A549 (cell line): ENCODE data around the gene MTRFR. TPM values are rescaled to one million over a fixed set of nuclear protein-coding genes. Genes with fewer than 3 reads are reported as not detected.

Source experiments
- ATAC-seq, 2 experiments: fragments of 200-7000 bp in 1 of 2; fragments of >200 bp in 1 of 2; cut with Nextera tagmentation in 1 of 2; cut with Tn5 transposase in 1 of 2; 3 replicates each; pipeline versions ENCODE4 v1.8.0 to v1.9.1; 2018 to 2020; ENCODE audit warnings: mild to moderate bottlenecking in 1 of 2, moderate library complexity in 1 of 2
- CTCF ChIA-PET: fragments of 300-600 bp; sonication (Branson Sonifier 250); formaldehyde crosslinking; extraction: SDS; loops from one replicate; lab custom pipeline; 2021; ENCODE audit warnings: antibody characterized with exemption, inconsistent platforms; lab: Yijun Ruan, JAX
- POLR2A ChIA-PET: fragments of 350-600 bp; formaldehyde crosslinking; extraction: SDS; loops from one replicate; lab custom pipeline; 2021; ENCODE audit warnings: antibody characterized with exemption, inconsistent platforms; lab: Yijun Ruan, JAX
- DNase-seq, 2 experiments: peaks; one replicate each; pipeline versions ENCODE4 v3.0.0 to v3.0.0-alpha.2; 2011 to 2016; ENCODE audit warnings: low read depth in 1 of 2, low spot score in 1 of 2
- FAIRE-seq: peaks from 2 replicates; lab custom pipeline; 2011; peaks lifted over from hg19 to GRCh38; lab: Jason Lieb, UNC
- H3K27ac ChIP-seq, 2 experiments: fragments of >200 bp; sonication (Bioruptor Twin); formaldehyde crosslinking; 3 replicates each; pipeline ENCODE4 v1.5.1; 2016 to 2017
- H3K4me1 ChIP-seq: fragments of >200 bp; sonication (Bioruptor Twin); formaldehyde crosslinking; 3 replicates; pipeline ENCODE4 v1.6.1; 2016
- H3K4me2 ChIP-seq: fragments of >200 bp; sonication (Bioruptor Twin); formaldehyde crosslinking; 3 replicates; pipeline ENCODE4 v1.6.1; 2016
- H3K4me3 ChIP-seq: fragments of >200 bp; sonication (Bioruptor Twin); formaldehyde crosslinking; 3 replicates; pipeline ENCODE4 v1.5.1; 2016
- H3K9me3 ChIP-seq: fragments of >200 bp; sonication (Bioruptor Twin); formaldehyde crosslinking; 3 replicates; pipeline ENCODE4 v1.6.1; 2016
- E2F6 ChIP-seq: IDR thresholded peaks from 2 replicates; pipeline ENCODE4 v1.6.1; 2012; ENCODE audit warnings: low read depth, borderline replicate concordance
- EHF ChIP-seq: fragments of 250-450 bp; sonication (Bioruptor Pico); IDR thresholded peaks from 2 replicates; pipeline ENCODE4 v1.5.0; 2020; ENCODE audit warnings: mild to moderate bottlenecking
- ELK1 ChIP-seq: fragments of 150-350 bp; IDR thresholded peaks from 2 replicates; pipeline ENCODE4 v1.6.1; 2014; ENCODE audit warnings: low read depth, mild to moderate bottlenecking, low read length
- FOSB ChIP-seq: fragments of 250-450 bp; sonication (Bioruptor Pico); IDR thresholded peaks from 2 replicates; pipeline ENCODE4 v1.5.0; 2020; ENCODE audit warnings: mild to moderate bottlenecking, moderate library complexity
- HEYL ChIP-seq: fragments of 250-450 bp; sonication (Bioruptor Pico); IDR thresholded peaks from 2 replicates; pipeline ENCODE4 v1.8.0; 2021; ENCODE audit warnings: mild to moderate bottlenecking, moderate library complexity
- HOXB13 ChIP-seq: fragments of 250-450 bp; sonication (Bioruptor Pico); IDR thresholded peaks from 2 replicates; pipeline ENCODE4 v1.5.0; 2020; ENCODE audit warnings: low read depth, mild to moderate bottlenecking, moderate library complexity
- HOXB5 ChIP-seq: fragments of 250-450 bp; sonication (Bioruptor Pico); IDR thresholded peaks from 2 replicates; pipeline ENCODE4 v1.5.0; 2020; ENCODE audit warnings: mild to moderate bottlenecking, moderate library complexity
- JUNB ChIP-seq: fragments of >200 bp; sonication (Bioruptor Twin); formaldehyde crosslinking; IDR thresholded peaks from 2 replicates; pipeline ENCODE4 v1.6.1; 2016
- KDM5A ChIP-seq: fragments of 200-600 bp; sonication (generic); IDR thresholded peaks from 2 replicates; pipeline ENCODE4 v1.6.1; 2016; ENCODE audit warnings: antibody characterized with exemption, mild to moderate bottlenecking
- MAFK ChIP-seq: fragments of 450-650 bp; IDR thresholded peaks from 2 replicates; pipeline ENCODE4 v1.6.1; 2014; ENCODE audit not compliant: partially characterized antibody
- MAX ChIP-seq: IDR thresholded peaks from 2 replicates; pipeline ENCODE4 v1.6.1; 2012
- MYC ChIP-seq: IDR thresholded peaks from 2 replicates; pipeline ENCODE4 v1.6.1; 2012; ENCODE audit warnings: mild to moderate bottlenecking, inconsistent platforms, low read length, improper control_type of control experiment, borderline replicate concordance
- NR3C1 ChIP-seq: fragments of >200 bp; sonication (Bioruptor Twin); formaldehyde crosslinking; IDR thresholded peaks from 3 replicates; pipeline ENCODE4 v1.6.1; 2017
- RAD21 ChIP-seq, 2 experiments: fragments of >200 bp in 1 of 2; sonication (Bioruptor Twin) in 1 of 2; formaldehyde crosslinking in 1 of 2; IDR thresholded peaks in 1 of 2; conservative IDR thresholded peaks in 1 of 2; 2 replicates in 1 of 2; 3 replicates in 1 of 2; pipeline ENCODE4 v1.6.1; 2012 to 2018; ENCODE audit warnings: inconsistent platforms in 1 of 2
- RARB ChIP-seq: fragments of 250-450 bp; sonication (Bioruptor Pico); IDR thresholded peaks from 2 replicates; pipeline ENCODE4 v1.8.0; 2021; ENCODE audit warnings: mild to moderate bottlenecking, moderate library complexity
- RCOR1 ChIP-seq: fragments of 150-350 bp; IDR thresholded peaks from 2 replicates; pipeline ENCODE4 v1.6.1; 2014; ENCODE audit warnings: antibody characterized with exemption, low read length, low read depth
- RNF2 ChIP-seq: fragments of 200-600 bp; sonication (generic); IDR thresholded peaks from 2 replicates; pipeline ENCODE4 v1.6.1; 2016; ENCODE audit warnings: low read depth, mild to moderate bottlenecking, antibody characterized with exemption, moderate library complexity, borderline replicate concordance
- ZNF302 ChIP-seq: fragments of 250-450 bp; sonication (Bioruptor Pico); IDR thresholded peaks from 2 replicates; pipeline ENCODE4 v1.9.0; 2021; ENCODE audit warnings: inconsistent platforms, mild to moderate bottlenecking, moderate library complexity
- ZSCAN20 ChIP-seq: fragments of 250-450 bp; sonication (Bioruptor Pico); IDR thresholded peaks from 2 replicates; pipeline ENCODE4 v1.8.0; 2022; ENCODE audit warnings: mild to moderate bottlenecking, moderate library complexity
- whole genome bisulfite sequencing: methylation state at CpG from one replicate; pipeline ENCODE4 v1.1.6; 2017; ENCODE audit errors: missing lambda C conversion rate; 5-methylcytosine and 5-hydroxymethylcytosine counted together
- polyA plus RNA-seq, 4 experiments: library from polyadenylated mRNA; depleted of rRNA in 3 of 4; stranded (reverse); fragments of >200 nt; fragmentation: RNase III in 1 of 4; extraction: RNeasy Plus Mini Kit Qiagen cat#74134 plus additional on column Dnase treatment in 1 of 4; gene quantifications; 2 replicates in 3 of 4; 3 replicates in 1 of 4; pipeline ENCODE4 v1.2.3, GENCODE V29; 2011 to 2017

The MTRFR gene
- polyA plus RNA-seq, 2 of the 4 experiments (the other 2 are of a cell fraction), result 15.5 to 25.2 TPM

GRCh38 chr12:123232807-123233504, at the start of gene MTRFR, which contains the start of gene MPHOSPH9 (continued):
- TF ChIP-seq RAD21 (conservative IDR thresholded peaks at IDR 0.05 in 1 of 2, IDR thresholded peaks at IDR 0.05 in 1 of 2) (0 out of 5 replicates have a peak, but pooled peaks of 1 of the 2 experiments have one; percentile 20), ELK1 (no peak), HOXB5 (CRISPR knock-in tag) (0 out of 2 replicates have a peak, but pooled peaks have one; percentile 38), RCOR1 (no peak), MAFK (no peak), E2F6 (peak; percentile 44), HOXB13 (CRISPR knock-in tag) (no peak)

- POLR2A ChIA-PET, result no interaction called here
- ATAC-seq (no peak), FAIRE-seq (no peak), DNase-seq (no peak)
- TF ChIP-seq RARB (CRISPR knock-in tag) (no peak), MAFK (no peak), HEYL (no peak)
- H3K9me3 ChIP-seq, result no peaks in the 10 kb centered on the region
- no peak overlapping the region for H3K27ac ChIP-seq
- CTCF ChIA-PET, result interaction anchor here (1.0 kb wide), 1 partner anchor 9 kb away, joined by 4 read pairs; no protein-coding TSS in a partner anchor
- no peaks in the 10 kb centered on the region for H3K4me1 ChIP-seq
- H3K4me2 ChIP-seq, result no peak overlapping the region
- WGBS, result 90% methylated on average over 6 of the region's 6 CpGs
- H3K4me3 ChIP-seq, result no peak overlapping the region
Measured at GRCh38 chr12:123187637-123188036, 45.6 kb upstream of the MTRFR start.

GRCh38 chr12:123199936-123200335, 33.3 kb upstream of the MTRFR start:
- no peak for FAIRE-seq
- H3K4me3 ChIP-seq, result no peak overlapping the region
- H3K27ac ChIP-seq, result no peak overlapping the region
- ATAC-seq, result no peak
- WGBS, result 93% methylated on average over 3 of the region's 3 CpGs
- no peaks in the 10 kb centered on the region for H3K9me3 ChIP-seq
- no peak overlapping the region for H3K4me2 ChIP-seq
- ChIA-PET CTCF (interaction anchor here (1.2 kb wide), 1 partner anchor 162 kb away, joined by 3 read pairs; no protein-coding TSS in a partner anchor), POLR2A (interaction anchor here (1.7 kb wide), 1 partner anchor 33 kb away, joined by 4 read pairs; the partner anchor contains the start of gene MPHOSPH9)
- no peaks in the 10 kb centered on the region for H3K4me1 ChIP-seq
- no peak for DNase-seq
- TF ChIP-seq RARB (CRISPR knock-in tag) (no peak), ZSCAN20 (CRISPR knock-in tag) (no peak), ELK1 (no peak), HOXB13 (CRISPR knock-in tag) (no peak), MAX (no peak), FOSB (CRISPR knock-in tag) (no peak), HOXB5 (CRISPR knock-in tag) (no peak), MYC (no peak), KDM5A (no peak), E2F6 (no peak), NR3C1 (no peak), ZNF302 (no peak), RNF2 (no peak), JUNB (no peak), EHF (CRISPR knock-in tag) (no peak)
